ENCODE measurements around the gene LENG1. TPM values are rescaled to one million over a fixed set of nuclear protein-coding genes. Genes with fewer than 3 reads are reported as not detected.

Gene LENG1
- total and polyA plus RNA-seq, 9 of the 15 experiments (the other 6 are each of a cell fraction or from before 2014, with no cell fraction given) = 0.30 to 10.5 (median 4.7) TPM

GRCh38 chr19:54169149-54169740 lies 9.7 kb upstream of the LENG1 start (continued):
- TF ChIP-seq ZFP91 (CRISPR knock-in tag; IDR thresholded peaks at IDR 0.05) = no peak
- no peak for TF ChIP-seq RBM22 (IDR thresholded peaks at IDR 0.05; ENCODE audit: low read depth, low read length, poor library complexity, severe bottlenecking)
- no peak for TF ChIP-seq MYBL2 (IDR thresholded peaks at IDR 0.05; ENCODE audit: low read depth)
- TF ChIP-seq MYBL2 (CRISPR knock-in tag; IDR thresholded peaks at IDR 0.05; ENCODE audit: borderline replicate concordance) = no peak
- TF ChIP-seq ZNF134 (CRISPR knock-in tag; conservative IDR thresholded peaks at IDR 0.05) = no peak
- TF ChIP-seq PPARD (CRISPR knock-in tag; IDR thresholded peaks at IDR 0.05) = no peak
- TF ChIP-seq IRF1 (CRISPR knock-in tag; IDR thresholded peaks at IDR 0.05; ENCODE audit: borderline replicate concordance) = no peak

Measured in K562 (cell line).